WERI-Rb-1 (cell line): ENCODE data around the gene CREBRF.
A peak's percentile ranks its signal among the peaks of the same experiment; 100 is the strongest.

ENCODE experiments used
- DNase-seq: peaks from one replicate; pipeline ENCODE4 v3.0.0-alpha.2; 2020
- H3K27ac ChIP-seq: fragments of 250-450 bp; sonication (Bioruptor Pico); 2 replicates; pipeline ENCODE4 v1.5.1; 2020; ENCODE audit warnings: mild to moderate bottlenecking, moderate library complexity
- H3K27me3 ChIP-seq: fragments of 250-450 bp; sonication (Bioruptor Pico); 2 replicates; pipeline ENCODE4 v1.5.1; 2021; ENCODE audit warnings: mild to moderate bottlenecking, low read depth, moderate library complexity; ENCODE audit not compliant: insufficient read depth, severe bottlenecking
- H3K36me3 ChIP-seq: fragments of 250-450 bp; sonication (Bioruptor Pico); 2 replicates; pipeline ENCODE4 v1.5.1; 2020; ENCODE audit warnings: mild to moderate bottlenecking, moderate library complexity
- H3K4me3 ChIP-seq: 2 replicates; pipeline ENCODE4 v1.5.1; 2011; ENCODE audit warnings: low read depth, mild to moderate bottlenecking, control low read depth, low read length
- H3K9me3 ChIP-seq: fragments of 250-450 bp; sonication (Bioruptor Pico); 2 replicates; pipeline ENCODE4 v1.5.1; 2021; ENCODE audit warnings: mild to moderate bottlenecking, moderate library complexity; ENCODE audit not compliant: severe bottlenecking
- TF ChIP-seq, protein P1 (sequence below): IDR thresholded peaks from 2 replicates; pipeline ENCODE4 v1.5.1; 2011; ENCODE audit warnings: low read depth, mild to moderate bottlenecking, control low read depth, inconsistent platforms, low read length

The CREBRF gene, protein sequence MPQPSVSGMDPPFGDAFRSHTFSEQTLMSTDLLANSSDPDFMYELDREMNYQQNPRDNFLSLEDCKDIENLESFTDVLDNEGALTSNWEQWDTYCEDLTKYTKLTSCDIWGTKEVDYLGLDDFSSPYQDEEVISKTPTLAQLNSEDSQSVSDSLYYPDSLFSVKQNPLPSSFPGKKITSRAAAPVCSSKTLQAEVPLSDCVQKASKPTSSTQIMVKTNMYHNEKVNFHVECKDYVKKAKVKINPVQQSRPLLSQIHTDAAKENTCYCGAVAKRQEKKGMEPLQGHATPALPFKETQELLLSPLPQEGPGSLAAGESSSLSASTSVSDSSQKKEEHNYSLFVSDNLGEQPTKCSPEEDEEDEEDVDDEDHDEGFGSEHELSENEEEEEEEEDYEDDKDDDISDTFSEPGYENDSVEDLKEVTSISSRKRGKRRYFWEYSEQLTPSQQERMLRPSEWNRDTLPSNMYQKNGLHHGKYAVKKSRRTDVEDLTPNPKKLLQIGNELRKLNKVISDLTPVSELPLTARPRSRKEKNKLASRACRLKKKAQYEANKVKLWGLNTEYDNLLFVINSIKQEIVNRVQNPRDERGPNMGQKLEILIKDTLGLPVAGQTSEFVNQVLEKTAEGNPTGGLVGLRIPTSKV

GRCh38 chr5:173055983-173056782, at the start of gene CREBRF:
CREBRF (plus strand) TSS chr5:173056352; CDS start chr5:173080776, 24,424 bp downstream.
- H3K9me3 ChIP-seq = no peaks in the 10 kb centered on the region
- DNase-seq = peak; percentile 97
- H3K27ac ChIP-seq = peak within 1 kb of the TSS; percentile 72
- H3K27me3 ChIP-seq = no peaks in the 10 kb centered on the region
- peak within 1 kb of the TSS; percentile 68 for H3K4me3 ChIP-seq
- TF ChIP-seq, protein P1, sequence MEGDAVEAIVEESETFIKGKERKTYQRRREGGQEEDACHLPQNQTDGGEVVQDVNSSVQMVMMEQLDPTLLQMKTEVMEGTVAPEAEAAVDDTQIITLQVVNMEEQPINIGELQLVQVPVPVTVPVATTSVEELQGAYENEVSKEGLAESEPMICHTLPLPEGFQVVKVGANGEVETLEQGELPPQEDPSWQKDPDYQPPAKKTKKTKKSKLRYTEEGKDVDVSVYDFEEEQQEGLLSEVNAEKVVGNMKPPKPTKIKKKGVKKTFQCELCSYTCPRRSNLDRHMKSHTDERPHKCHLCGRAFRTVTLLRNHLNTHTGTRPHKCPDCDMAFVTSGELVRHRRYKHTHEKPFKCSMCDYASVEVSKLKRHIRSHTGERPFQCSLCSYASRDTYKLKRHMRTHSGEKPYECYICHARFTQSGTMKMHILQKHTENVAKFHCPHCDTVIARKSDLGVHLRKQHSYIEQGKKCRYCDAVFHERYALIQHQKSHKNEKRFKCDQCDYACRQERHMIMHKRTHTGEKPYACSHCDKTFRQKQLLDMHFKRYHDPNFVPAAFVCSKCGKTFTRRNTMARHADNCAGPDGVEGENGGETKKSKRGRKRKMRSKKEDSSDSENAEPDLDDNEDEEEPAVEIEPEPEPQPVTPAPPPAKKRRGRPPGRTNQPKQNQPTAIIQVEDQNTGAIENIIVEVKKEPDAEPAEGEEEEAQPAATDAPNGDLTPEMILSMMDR = no peak
- no peaks in the 10 kb centered on the region for H3K36me3 ChIP-seq

- no peaks in the 10 kb centered on the region for H3K36me3 ChIP-seq
- TF ChIP-seq, protein P1 = no peak
- no peak overlapping the region for H3K4me3 ChIP-seq
- no peaks in the 10 kb centered on the region for H3K27me3 ChIP-seq
- H3K27ac ChIP-seq = no peak overlapping the region
- no peaks in the 10 kb centered on the region for H3K9me3 ChIP-seq
- no peak for DNase-seq
Observed at GRCh38 chr5:173010021-173010420, 46.1 kb upstream of the CREBRF start.

DNA sequence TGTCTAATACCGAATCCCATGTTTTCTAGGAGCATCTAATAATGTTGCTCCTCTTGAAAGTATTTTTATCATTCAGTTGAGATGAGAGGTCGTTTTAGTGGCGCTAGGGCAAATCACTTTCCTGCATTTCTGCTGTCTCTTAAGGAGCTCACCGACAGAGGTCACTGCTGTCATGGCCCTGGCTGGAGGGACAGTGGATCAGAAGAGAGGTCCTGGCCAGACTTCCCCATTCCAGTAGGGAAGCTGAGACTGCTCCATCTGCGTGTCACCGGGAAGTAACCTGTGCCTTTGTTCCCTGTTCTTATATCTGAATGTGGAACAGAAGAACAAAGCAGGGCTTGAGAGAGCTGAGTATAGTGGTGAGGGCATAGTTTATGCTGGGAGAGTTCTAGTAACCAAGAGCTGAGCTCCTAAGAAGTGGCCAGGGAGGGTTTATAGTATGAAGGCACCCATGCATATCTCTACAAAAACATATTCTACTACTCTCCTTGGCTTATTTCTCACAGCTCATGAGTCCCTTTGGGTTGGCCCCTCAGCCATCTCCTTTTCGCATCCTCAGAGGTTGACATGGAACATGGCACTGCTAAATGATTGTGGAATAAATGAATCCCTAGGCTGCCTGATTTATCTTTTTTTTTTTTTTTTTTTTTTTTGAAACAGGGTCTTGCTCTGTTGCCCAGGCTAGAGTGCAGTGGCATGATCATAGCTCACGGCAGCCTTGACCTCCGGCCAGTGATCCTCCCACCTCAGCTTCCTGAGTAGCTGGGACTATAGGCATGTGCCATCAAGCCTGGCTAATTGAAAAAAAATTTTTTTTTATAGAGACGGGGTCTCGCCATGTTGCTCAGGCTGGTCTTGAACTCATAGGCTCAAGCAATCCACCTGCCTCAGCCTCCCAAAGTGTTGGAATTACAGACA, 45.3 kb upstream of the CREBRF start:
- no peak overlapping the region for H3K27ac ChIP-seq
- TF ChIP-seq, protein P1 = no peak
- no peaks in the 10 kb centered on the region for H3K36me3 ChIP-seq
- H3K27me3 ChIP-seq = no peaks in the 10 kb centered on the region
- DNase-seq = no peak
- no peak overlapping the region for H3K4me3 ChIP-seq
- H3K9me3 ChIP-seq = no peaks in the 10 kb centered on the region

DNA sequence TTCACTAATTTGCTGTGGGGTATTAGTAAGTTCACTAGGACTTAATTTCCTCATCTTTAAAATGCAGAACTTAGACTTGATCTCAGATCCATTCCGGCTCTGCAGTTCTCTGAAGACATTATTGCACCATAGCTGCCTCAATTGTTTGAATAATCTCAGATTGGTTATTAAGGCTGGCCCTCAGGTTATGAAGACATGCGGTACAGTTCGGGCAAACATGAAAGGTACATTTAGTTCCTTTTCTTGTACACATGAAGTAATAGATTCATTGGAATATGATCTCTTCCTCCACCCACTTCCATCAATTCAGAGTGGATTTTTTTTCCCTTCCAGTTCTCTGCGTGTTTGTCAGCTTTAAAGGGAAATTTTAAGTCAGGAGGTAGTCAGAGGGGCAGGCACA, 44.6 kb upstream of the CREBRF start:
- Histone ChIP-seq H3K36me3 (no peaks in the 10 kb centered on the region), H3K27ac (no peak overlapping the region), H3K4me3 (no peak overlapping the region), H3K27me3 (no peaks in the 10 kb centered on the region), H3K9me3 (no peaks in the 10 kb centered on the region)
- no peak for DNase-seq
- TF ChIP-seq, protein P1 = no peak

DNA sequence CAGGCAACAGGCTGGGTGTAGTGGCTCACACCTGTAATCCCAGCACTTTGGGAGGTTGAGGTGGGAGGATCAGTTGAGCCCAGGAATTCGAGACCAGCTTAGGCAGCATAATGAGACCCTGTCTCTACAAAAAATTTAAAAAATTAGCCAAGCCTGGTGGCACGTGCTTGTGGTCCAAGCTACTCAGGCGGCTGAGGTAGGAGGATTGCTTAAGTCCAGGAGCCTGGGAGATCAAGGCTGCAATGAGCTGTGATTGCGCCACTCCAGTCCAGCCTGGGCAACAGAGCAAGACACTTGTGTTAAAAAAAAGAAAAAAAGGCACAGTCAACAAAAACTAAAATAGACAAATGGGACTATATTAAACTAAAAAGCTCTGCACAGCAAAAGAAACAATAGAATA, 43.3 kb upstream of the CREBRF start:
- no peak overlapping the region for H3K27ac ChIP-seq
- H3K36me3 ChIP-seq = no peaks in the 10 kb centered on the region
- no peak for DNase-seq
- TF ChIP-seq, protein P1 = no peak
- H3K4me3 ChIP-seq = no peak overlapping the region
- no peaks in the 10 kb centered on the region for H3K9me3 ChIP-seq
- H3K27me3 ChIP-seq = no peaks in the 10 kb centered on the region
